Peyer's patch (tissue), 4 donors: Measurements from ENCODE around the gene TREM2. TPM values are rescaled to one million over a fixed set of nuclear protein-coding genes. Genes with fewer than 3 reads are reported as not detected.

Experiments used
- DNase-seq, 3 donors: peaks; one replicate each; pipeline ENCODE4 v3.0.0-alpha.2; 2017 to 2019
- H3K27ac ChIP-seq, 4 donors: fragments of 200-600 bp; sonication (generic); one replicate each; pipeline ENCODE4 v1.5.1; 2016 to 2019
- H3K27me3 ChIP-seq, 2 donors: fragments of 200-600 bp; sonication (generic); one replicate each; pipeline ENCODE4 v1.5.1; 2019
- H3K36me3 ChIP-seq, 3 donors: fragments of 200-600 bp; sonication (generic); one replicate each; pipeline ENCODE4 v1.5.1; 2016 to 2019
- H3K4me1 ChIP-seq, 4 donors: fragments of 200-600 bp; sonication (generic); one replicate each; pipeline ENCODE4 v1.5.1; 2016 to 2019
- H3K4me3 ChIP-seq, 4 donors: fragments of 200-600 bp; sonication (generic); 1 replicate in 3 of 4; 2 replicates in 1 of 4; pipeline ENCODE4 v1.5.1; 2016 to 2019; ENCODE audit warnings: mild to moderate bottlenecking in 1 of 4
- H3K9me3 ChIP-seq, 4 donors: fragments of 200-600 bp; sonication (generic); one replicate each; pipeline ENCODE4 v1.5.1; 2016 to 2019; ENCODE audit warnings: mild to moderate bottlenecking in 1 of 4
- CTCF ChIP-seq, 6 experiments: fragments of 450-650 bp in 4 of 6; fragments of 200-600 bp in 2 of 6; sonication (generic) in 1 of 6; IDR thresholded peaks; one replicate each; pipeline ENCODE4 v1.5.1; 2017 to 2019; ENCODE audit warnings: antibody characterized with exemption in 6 of 6, mild to moderate bottlenecking in 3 of 6, moderate library complexity in 1 of 6
- POLR2A ChIP-seq, 2 donors: fragments of 450-650 bp; IDR thresholded peaks; one replicate each; pipeline ENCODE4 v1.5.1; 2017; ENCODE audit warnings: antibody characterized with exemption in 2 of 2, mild to moderate bottlenecking in 2 of 2, moderate library complexity in 2 of 2
- total RNA-seq, 4 donors: library from RNA; depleted of rRNA; stranded (reverse); fragments of >200 nt; gene quantifications; one replicate each; pipeline ENCODE4 v1.1.0, GENCODE V29; 2016

TREM2 gene
- total RNA-seq, 4 donors from 2014 or later = 1.2 TPM; not detected in 3

DNA sequence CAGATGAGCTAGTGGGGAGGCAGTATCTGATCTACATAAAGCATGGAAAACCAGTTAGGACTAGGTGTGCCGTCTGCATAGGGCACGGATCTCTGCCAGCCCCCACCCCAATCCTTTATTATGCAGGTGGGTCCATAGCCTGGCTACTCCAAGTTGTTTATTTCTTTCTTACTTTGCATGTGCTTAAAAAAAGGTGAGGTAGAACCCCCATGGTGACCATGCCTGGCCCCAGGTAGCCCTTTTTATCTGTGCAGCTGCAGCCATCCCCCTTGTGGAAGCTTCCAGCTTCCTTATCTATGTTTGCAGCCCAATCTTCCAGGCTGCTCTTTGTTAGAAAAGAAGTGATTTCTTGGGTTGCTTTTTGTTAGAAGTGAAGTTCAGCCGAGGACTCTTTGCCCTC is 9.0 kb upstream of the TREM2 start:
- H3K27ac ChIP-seq = no peak overlapping the region
- DNase-seq = no peak
- no peaks in the 10 kb centered on the region for H3K4me1 ChIP-seq
- no peak overlapping the region for H3K4me3 ChIP-seq
- H3K9me3 ChIP-seq = no peaks in the 10 kb centered on the region
- TF ChIP-seq POLR2A (IDR thresholded peaks at IDR 0.05) = no peak
- no peak for TF ChIP-seq CTCF (IDR thresholded peaks at IDR 0.05)
- H3K27me3 ChIP-seq = no peaks in the 10 kb centered on the region
- H3K36me3 ChIP-seq = no peaks in the 10 kb centered on the region

GRCh38 chr6:41170547-41171160 is 7.7 kb upstream of the TREM2 start:
- no peak for TF ChIP-seq POLR2A (IDR thresholded peaks at IDR 0.05)
- TF ChIP-seq CTCF (IDR thresholded peaks at IDR 0.05) = no peak

DNA sequence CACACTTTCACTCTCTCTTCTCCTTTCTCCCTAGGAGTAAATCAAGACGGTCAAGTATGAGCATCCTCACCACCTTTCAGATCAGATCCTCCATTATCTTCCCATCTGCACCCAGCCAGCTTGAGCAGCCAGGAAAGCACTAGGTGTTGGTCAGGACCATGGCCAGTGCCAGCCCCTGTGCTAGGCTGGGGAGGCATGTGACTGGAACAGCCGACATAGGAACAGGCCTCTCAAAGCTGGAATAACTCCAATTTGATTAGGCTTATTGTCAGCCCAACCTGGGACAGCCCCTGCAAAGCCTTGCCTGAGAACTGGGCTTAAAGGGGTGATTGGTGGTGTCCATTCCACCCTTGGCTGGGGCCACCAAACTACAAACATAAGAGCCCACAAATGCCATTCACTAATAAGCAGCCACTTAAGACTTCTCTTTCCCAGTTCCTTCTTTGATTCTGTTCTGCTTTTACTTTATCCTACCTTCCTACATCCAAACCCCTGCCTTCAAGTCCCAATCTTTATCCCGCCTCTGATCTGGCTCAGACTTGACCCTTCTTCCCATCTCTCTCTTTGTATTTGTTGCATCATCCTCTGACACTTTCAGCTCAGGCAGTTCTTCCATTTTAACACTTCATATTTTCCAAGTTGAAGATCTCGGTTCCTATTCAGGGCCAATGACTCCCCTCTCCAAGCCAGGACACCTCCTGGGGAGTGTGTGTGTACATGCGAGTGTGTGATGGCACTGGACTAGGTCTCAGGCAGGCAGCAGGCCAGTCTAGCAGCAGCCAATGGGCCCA is 4.5 kb upstream of the TREM2 start:
- Histone ChIP-seq H3K27ac (no peak overlapping the region), H3K4me3 (no peak overlapping the region), H3K4me1 (no peaks in the 10 kb centered on the region), H3K27me3 (no peaks in the 10 kb centered on the region), H3K36me3 (no peaks in the 10 kb centered on the region), H3K9me3 (no peaks in the 10 kb centered on the region)
- TF ChIP-seq CTCF (IDR thresholded peaks at IDR 0.05) (no peak), POLR2A (IDR thresholded peaks at IDR 0.05) (no peak)
- no peak for DNase-seq

More at GRCh38 chr6:41170547-41171160, 7.7 kb upstream of the TREM2 start:
- no peaks in the 10 kb centered on the region for H3K27me3 ChIP-seq
- H3K4me3 ChIP-seq = no peak overlapping the region
- H3K4me1 ChIP-seq = no peaks in the 10 kb centered on the region
- H3K36me3 ChIP-seq = no peaks in the 10 kb centered on the region
- DNase-seq = no peak
- H3K9me3 ChIP-seq = no peaks in the 10 kb centered on the region
- no peak overlapping the region for H3K27ac ChIP-seq

- Histone ChIP-seq H3K27ac (no peak overlapping the region), H3K4me1 (no peaks in the 10 kb centered on the region), H3K9me3 (no peaks in the 10 kb centered on the region), H3K27me3 (no peaks in the 10 kb centered on the region), H3K4me3 (no peak overlapping the region), H3K36me3 (no peaks in the 10 kb centered on the region)
- no peak for TF ChIP-seq POLR2A (IDR thresholded peaks at IDR 0.05)
- TF ChIP-seq CTCF (IDR thresholded peaks at IDR 0.05) = no peak
- DNase-seq = no peak
Measured at GRCh38 chr6:41164551-41165120, 1.7 kb upstream of the TREM2 start.

GRCh38 chr6:41163419-41163717 is 452 bp upstream of the TREM2 start:
- H3K4me3 ChIP-seq = no peak overlapping the region
- no peak for TF ChIP-seq POLR2A (IDR thresholded peaks at IDR 0.05)
- TF ChIP-seq CTCF (IDR thresholded peaks at IDR 0.05) = no peak
- no peaks in the 10 kb centered on the region for H3K36me3 ChIP-seq
- DNase-seq = no peak
- H3K27me3 ChIP-seq = no peaks in the 10 kb centered on the region
- no peaks in the 10 kb centered on the region for H3K4me1 ChIP-seq
- no peaks in the 10 kb centered on the region for H3K9me3 ChIP-seq
- no peak overlapping the region for H3K27ac ChIP-seq
